HCT116 (cell line): ENCODE data around the gene IDUA.

Source experiments
- POLR2A ChIP-seq: IDR thresholded peaks from 2 replicates; pipeline ENCODE4 v1.7.0; 2011; ENCODE audit warnings: borderline replicate concordance; ENCODE audit not compliant: insufficient read depth, insufficient read length; ENCODE audit errors: extremely low read depth
- TCF7L2 ChIP-seq: IDR thresholded peaks from 2 replicates; pipeline ENCODE4 v1.7.0; 2011; ENCODE audit warnings: borderline replicate concordance, inconsistent platforms; ENCODE audit not compliant: insufficient read depth, insufficient read length; ENCODE audit errors: extremely low read depth
- ZFX ChIP-seq: fragments of 450-650 bp; IDR thresholded peaks from 2 replicates; pipeline ENCODE4 v1.6.1; 2017
- TF ChIP-seq, protein P1 (sequence below), 3 experiments: fragments of 200-600 bp in 1 of 3; sonication (generic) in 1 of 3; IDR thresholded peaks in 2 of 3; conservative IDR thresholded peaks in 1 of 3; 2 replicates each; pipeline ENCODE4 v1.5.1; 2012 to 2017; ENCODE audit warnings: low read depth in 2 of 3, low read length in 2 of 3, antibody characterized with exemption in 1 of 3, borderline replicate concordance in 1 of 3, control low read depth in 1 of 3, mild to moderate bottlenecking in 1 of 3, mixed read lengths in 1 of 3, mixed run types in 1 of 3, moderate library complexity in 1 of 3; ENCODE audit not compliant: insufficient read depth in 1 of 3

DNA sequence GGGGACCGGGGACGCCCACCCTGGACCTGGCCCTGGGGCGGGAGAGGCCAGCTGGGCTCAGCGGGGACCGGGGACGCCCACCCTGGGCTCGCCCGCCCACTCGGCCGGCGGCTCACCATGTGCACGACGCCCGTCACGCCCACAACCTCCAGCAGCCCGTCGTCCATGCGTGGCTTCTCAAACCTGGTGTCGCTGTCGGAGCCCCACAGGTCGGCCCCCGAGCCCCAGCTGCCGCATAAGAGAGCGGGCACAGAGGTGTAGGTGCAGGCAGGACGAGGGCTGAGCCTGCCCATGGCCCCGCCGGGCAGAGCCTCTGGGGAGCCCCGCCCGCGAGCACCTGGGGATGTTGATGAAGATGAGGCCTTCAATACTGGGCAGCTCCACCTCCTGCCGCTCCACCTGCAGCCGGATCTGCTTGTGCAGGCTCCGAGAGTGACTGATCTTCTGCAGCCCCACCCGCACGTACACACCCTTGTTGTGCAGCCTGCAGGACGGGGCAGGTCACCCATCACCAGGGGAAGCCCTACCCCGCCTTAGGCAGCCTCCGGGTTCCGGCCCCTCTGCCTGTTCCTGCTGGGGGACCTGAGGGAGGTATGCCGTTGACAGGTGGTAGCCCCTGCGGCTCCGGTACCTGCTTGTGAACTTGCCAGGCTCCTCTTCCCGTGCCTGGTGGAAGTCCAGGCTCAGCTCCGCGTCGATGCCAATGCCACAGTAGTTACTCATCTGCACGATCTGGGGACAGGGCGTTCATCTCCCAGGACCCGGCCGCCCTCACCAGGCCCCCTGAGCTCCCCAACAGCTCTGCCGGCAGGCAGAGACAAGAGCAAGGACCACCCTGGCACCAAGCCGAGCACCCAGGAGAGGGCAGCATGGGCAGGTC, 25.3 kb upstream of the IDUA start:
- TF ChIP-seq POLR2A = no peak
- TF ChIP-seq, protein P1, sequence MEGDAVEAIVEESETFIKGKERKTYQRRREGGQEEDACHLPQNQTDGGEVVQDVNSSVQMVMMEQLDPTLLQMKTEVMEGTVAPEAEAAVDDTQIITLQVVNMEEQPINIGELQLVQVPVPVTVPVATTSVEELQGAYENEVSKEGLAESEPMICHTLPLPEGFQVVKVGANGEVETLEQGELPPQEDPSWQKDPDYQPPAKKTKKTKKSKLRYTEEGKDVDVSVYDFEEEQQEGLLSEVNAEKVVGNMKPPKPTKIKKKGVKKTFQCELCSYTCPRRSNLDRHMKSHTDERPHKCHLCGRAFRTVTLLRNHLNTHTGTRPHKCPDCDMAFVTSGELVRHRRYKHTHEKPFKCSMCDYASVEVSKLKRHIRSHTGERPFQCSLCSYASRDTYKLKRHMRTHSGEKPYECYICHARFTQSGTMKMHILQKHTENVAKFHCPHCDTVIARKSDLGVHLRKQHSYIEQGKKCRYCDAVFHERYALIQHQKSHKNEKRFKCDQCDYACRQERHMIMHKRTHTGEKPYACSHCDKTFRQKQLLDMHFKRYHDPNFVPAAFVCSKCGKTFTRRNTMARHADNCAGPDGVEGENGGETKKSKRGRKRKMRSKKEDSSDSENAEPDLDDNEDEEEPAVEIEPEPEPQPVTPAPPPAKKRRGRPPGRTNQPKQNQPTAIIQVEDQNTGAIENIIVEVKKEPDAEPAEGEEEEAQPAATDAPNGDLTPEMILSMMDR (IDR thresholded peaks at IDR 0.05 in 2 of 3, conservative IDR thresholded peaks at IDR 0.05 in 1 of 3; ENCODE audit: borderline replicate concordance in 1 of 3, insufficient read depth in 1 of 3, low read depth in 2 of 3, low read length in 2 of 3) = no peak
- TF ChIP-seq ZFX = no peak
- TF ChIP-seq TCF7L2 = no peak
